ENCODE data around the gene NFKBIL1.
"Not testable (repeated sequence)": the region's sequence is repeated elsewhere in the genome, so short reads cannot be mapped to it uniquely, and the experiment has no call there.

NFKBIL1 gene

GRCh38 chr6:31546958-31547726, at the start of gene NFKBIL1:
NFKBIL1 (plus strand) TSS chr6:31547608; CDS start chr6:31547695, 87 bp downstream.
- peak; percentile 90 for DNase-seq

- DNase-seq, result no peak
Observed at GRCh38 chr6:31498748-31499147, 48.7 kb upstream of the NFKBIL1 start.

GRCh38 chr6:31499648-31500047, 47.8 kb upstream of the NFKBIL1 start:
- not testable (repeated sequence) for DNase-seq

GRCh38 chr6:31502586-31502985, 44.8 kb upstream of the NFKBIL1 start:
- no peak for DNase-seq

GRCh38 chr6:31509036-31509435, 38.4 kb upstream of the NFKBIL1 start:
- not testable (repeated sequence) for DNase-seq

GRCh38 chr6:31510007-31510406, 37.4 kb upstream of the NFKBIL1 start:
- no peak for DNase-seq

GRCh38 chr6:31513456-31514165, 33.8 kb upstream of the NFKBIL1 start:
- DNase-seq, result no peak

- no peak for DNase-seq
Observed at GRCh38 chr6:31521835-31522234, 25.6 kb upstream of the NFKBIL1 start.

- no peak for DNase-seq
Observed at GRCh38 chr6:31525553-31525931, 21.9 kb upstream of the NFKBIL1 start.

- no peak for DNase-seq
Observed at GRCh38 chr6:31525932-31526591, 21.3 kb upstream of the NFKBIL1 start.

- no peak for DNase-seq
Observed at GRCh38 chr6:31528307-31528777, 19.1 kb upstream of the NFKBIL1 start.

- no peak for DNase-seq
Observed at GRCh38 chr6:31528821-31529328, 18.5 kb upstream of the NFKBIL1 start, which contains the start of gene MCCD1. MCCD1 (plus strand) TSS chr6:31528962; CDS start chr6:31529015, 53 bp downstream.

- no peak for DNase-seq
Observed at GRCh38 chr6:31529329-31530150, 17.9 kb upstream of the NFKBIL1 start.

- no peak for DNase-seq
Observed at GRCh38 chr6:31530659-31531058, 16.7 kb upstream of the NFKBIL1 start.

- DNase-seq, result no peak
Observed at GRCh38 chr6:31531162-31531561, 16.2 kb upstream of the NFKBIL1 start.

- no peak for DNase-seq
Observed at GRCh38 chr6:31531771-31532643, 15.4 kb upstream of the NFKBIL1 start.

GRCh38 chr6:31532644-31533454, 14.6 kb upstream of the NFKBIL1 start:
- no peak for DNase-seq

GRCh38 chr6:31533455-31533841, 14.0 kb upstream of the NFKBIL1 start:
- no peak for DNase-seq

- DNase-seq, result no peak
Observed at GRCh38 chr6:31534011-31534410, 13.4 kb upstream of the NFKBIL1 start.

GRCh38 chr6:31534521-31535040, 12.8 kb upstream of the NFKBIL1 start:
- DNase-seq, result no peak

Measured in activated naive CD4-positive, alpha-beta T cell treated with anti-CD3 and anti-CD28 coated beads, Interleukin-2, amount 50 U/mL, for 16 hours (primary cell).